CD4-positive, CD25-positive, alpha-beta regulatory T cell (primary cell): ENCODE results near the gene SHMT1. TPM values are rescaled to one million over a fixed set of nuclear protein-coding genes. Genes with fewer than 3 reads are reported as not detected.

Experiments used
- polyA plus RNA-seq, 4 donors: library from polyadenylated mRNA; unstranded; fragments of 300-500 nt; fragmentation: Illumina TruSeq; gene quantifications; one replicate each; pipeline ENCODE4 v1.2.3, GENCODE V29; 2021
- total RNA-seq: library from RNA; stranded (reverse); gene quantifications from one replicate; pipeline ENCODE4 v1.2.3, GENCODE V29; 2022

The SHMT1 gene
- total and polyA plus RNA-seq, 5 donors from 2014 or later = 19.0 to 44.7 (median 34.5) TPM

Other genes with a start within 250 kb of the SHMT1 start
- 118 TPM for gene ALKBH5, start 179.7 kb downstream of the SHMT1 start, total RNA-seq
- gene ALKBH5, start 179.7 kb downstream of the SHMT1 start, polyA plus RNA-seq = 100 to 1,000 TPM; 102 to 123 (median 115) TPM
- 16.6 TPM for gene LLGL1, start 137.9 kb downstream of the SHMT1 start, total RNA-seq
- 1 to 10 TPM; 1.0 to 2.2 (median 1.6) TPM for gene LLGL1, start 137.9 kb downstream of the SHMT1 start, polyA plus RNA-seq
- 344 TPM for gene FLII, start 104.8 kb downstream of the SHMT1 start, total RNA-seq
- 100 to 1,000 TPM; 123 to 154 (median 127) TPM for gene FLII, start 104.8 kb downstream of the SHMT1 start, polyA plus RNA-seq
- gene MIEF2, start 102.9 kb downstream of the SHMT1 start, total RNA-seq = 12.1 TPM
- 10 to 100 TPM; 11.7 to 19.9 (median 15.2) TPM for gene MIEF2, start 102.9 kb downstream of the SHMT1 start, polyA plus RNA-seq
- gene TOP3A, start 48.6 kb downstream of the SHMT1 start, total RNA-seq = 50.4 TPM
- 10 to 100 TPM; 17.0 to 19.7 (median 18.4) TPM for gene TOP3A, start 48.6 kb downstream of the SHMT1 start, polyA plus RNA-seq
- gene SMCR8, start 48.3 kb downstream of the SHMT1 start, total RNA-seq = 48.3 TPM
- gene SMCR8, start 48.3 kb downstream of the SHMT1 start, polyA plus RNA-seq = 1 to 10 TPM; 3.5 to 6.3 (median 5.2) TPM
- not detected for gene EVPLL, start 14.2 kb upstream of the SHMT1 start, total RNA-seq
- under 1 TPM in 1 of 4 donors, not detected in 3; 0.25 TPM for gene EVPLL, start 14.2 kb upstream of the SHMT1 start, polyA plus RNA-seq
- not detected for gene LGALS9C, start 113.2 kb upstream of the SHMT1 start, total RNA-seq
- 1 to 10 TPM in 1 of 4 donors, under 1 TPM in 1, not detected in 2; 0.45 to 1.3 TPM for gene LGALS9C, start 113.2 kb upstream of the SHMT1 start, polyA plus RNA-seq